Activated T-cell treated with anti-CD3 and anti-CD28 coated beads for 4 hours (primary cell): ENCODE results near the gene NOVA1.
"Not testable (repeated sequence)": the region's sequence is repeated elsewhere in the genome, so short reads cannot be mapped to it uniquely, and the experiment has no call there.

Source experiments
- DNase-seq: peaks from one replicate; pipeline ENCODE4 v3.0.0-alpha.2; 2020

The NOVA1 gene, protein sequence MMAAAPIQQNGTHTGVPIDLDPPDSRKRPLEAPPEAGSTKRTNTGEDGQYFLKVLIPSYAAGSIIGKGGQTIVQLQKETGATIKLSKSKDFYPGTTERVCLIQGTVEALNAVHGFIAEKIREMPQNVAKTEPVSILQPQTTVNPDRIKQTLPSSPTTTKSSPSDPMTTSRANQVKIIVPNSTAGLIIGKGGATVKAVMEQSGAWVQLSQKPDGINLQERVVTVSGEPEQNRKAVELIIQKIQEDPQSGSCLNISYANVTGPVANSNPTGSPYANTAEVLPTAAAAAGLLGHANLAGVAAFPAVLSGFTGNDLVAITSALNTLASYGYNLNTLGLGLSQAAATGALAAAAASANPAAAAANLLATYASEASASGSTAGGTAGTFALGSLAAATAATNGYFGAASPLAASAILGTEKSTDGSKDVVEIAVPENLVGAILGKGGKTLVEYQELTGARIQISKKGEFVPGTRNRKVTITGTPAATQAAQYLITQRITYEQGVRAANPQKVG

GRCh38 chr14:26597589-26598080 lies at the start of gene NOVA1:
TSS of gene NOVA1 (minus strand) at chr14:26598033. CDS start at chr14:26597436, 597 bp downstream.
- no peak for DNase-seq

DNA sequence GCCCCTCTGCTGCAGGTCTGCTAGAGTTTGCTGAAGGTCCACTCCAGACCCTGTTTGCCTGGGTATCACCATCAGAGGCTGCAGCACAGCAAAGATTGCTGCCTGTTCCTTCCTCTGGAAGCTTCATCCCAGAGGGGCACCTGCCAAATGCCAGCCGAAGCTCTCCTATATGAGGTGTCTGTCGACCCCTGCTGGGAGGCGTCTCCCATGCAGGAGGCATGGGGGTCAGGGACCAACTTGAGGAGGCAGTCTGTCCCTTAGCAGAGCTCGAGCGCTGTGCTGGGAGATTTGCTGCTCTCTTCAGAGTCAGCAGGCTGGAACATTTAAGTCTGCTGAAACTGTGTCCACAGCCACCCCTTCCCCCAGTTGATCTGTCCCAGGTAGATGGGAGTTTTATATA lies 47.2 kb upstream of the NOVA1 start:
- not testable (repeated sequence) for DNase-seq

DNA sequence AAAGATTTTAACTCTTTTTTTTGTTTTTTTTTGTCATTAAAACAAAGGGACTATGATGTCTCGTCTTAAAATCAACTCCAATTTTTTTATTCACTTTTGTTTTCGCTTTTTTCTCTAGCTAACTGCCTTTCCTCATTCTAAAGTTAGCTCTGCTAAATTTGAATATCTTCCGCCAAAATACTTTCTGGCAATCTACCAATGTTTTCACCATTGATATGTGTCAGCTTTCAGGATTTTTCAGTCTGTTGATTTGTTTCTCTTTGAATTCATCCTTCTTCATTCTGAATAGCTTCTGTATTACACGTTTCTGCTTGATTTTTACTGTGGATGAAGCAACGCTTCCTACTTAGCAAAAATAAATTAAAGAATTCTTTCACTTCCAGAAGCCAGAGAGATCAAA lies 38.7 kb upstream of the NOVA1 start:
- no peak for DNase-seq

GRCh38 chr14:26634946-26635345 lies 37.1 kb upstream of the NOVA1 start:
- DNase-seq: not testable (repeated sequence)

- no peak for DNase-seq
Observed at GRCh38 chr14:26626256-26626655, 28.4 kb upstream of the NOVA1 start.

DNA sequence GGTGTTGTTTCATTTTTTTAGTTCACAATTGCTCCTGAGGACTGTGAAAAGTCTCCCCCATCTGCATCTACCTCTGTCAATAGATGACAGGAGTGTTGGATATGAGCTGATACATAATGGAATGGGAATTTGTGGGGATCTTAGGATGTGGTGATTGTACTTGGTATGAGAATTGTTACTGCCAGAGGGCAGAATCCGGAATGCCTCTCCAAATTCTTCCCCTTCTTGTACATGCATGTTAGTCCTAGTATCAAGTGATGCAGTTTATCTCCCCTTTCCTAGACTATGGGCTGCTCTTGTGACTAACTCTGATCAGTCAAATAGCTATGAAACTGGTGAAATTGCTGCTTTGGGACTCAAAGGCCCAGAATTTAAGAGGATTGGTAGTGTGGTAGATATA lies 24.8 kb upstream of the NOVA1 start:
- DNase-seq: no peak

DNA sequence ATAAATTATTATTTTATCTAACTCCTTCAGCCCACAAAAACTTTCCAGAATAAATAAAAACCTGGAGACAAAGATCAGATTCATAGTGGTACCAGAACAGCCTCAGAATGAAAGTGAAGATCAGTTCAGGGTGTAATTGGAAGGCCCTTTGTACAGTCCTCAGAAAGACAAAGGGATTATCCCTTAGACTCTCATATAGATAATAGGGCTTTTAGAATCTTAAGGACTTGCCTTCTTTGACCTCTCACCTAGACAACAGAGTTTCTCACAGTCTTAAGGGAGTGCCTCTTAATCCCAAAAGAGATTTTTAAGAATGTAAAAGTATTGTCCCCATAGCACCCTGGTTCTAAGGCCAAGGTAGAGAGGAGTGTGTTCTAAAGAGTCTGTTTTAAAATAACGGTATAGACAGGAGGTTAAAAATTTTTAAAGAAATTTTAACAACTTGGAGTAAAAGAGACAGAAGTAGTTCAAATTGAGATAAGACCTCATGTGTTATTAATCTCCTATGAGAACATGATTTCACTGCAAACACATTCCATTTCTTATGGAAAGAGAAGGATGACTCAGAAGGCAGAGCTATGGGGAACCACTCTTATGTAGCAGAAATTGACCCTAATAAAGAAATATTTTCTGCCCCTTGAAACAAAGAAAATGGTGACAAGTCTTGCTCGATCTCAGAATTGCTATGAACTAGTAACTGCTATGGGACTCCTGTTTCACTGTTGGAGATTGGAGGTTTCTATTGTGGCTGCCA lies 24.2 kb upstream of the NOVA1 start:
- DNase-seq: no peak

DNA sequence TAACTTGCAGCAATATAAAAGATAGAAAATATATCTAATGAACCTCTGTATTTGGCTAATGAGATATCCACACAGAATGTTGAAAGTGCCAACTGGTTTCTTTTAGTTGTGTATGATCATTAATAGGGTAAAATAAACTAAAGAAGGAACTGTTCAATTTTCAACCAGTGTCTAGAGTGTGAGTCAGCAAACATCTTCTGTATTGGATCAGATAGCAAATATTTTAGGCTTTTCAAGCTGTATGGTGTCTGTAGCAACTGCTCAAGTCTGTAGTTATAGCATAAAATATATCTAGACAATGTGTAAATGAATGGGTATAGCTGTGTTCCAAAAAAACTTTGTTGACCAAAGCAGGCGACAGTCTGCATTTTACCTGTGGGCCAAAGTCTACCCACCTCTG lies 23.5 kb upstream of the NOVA1 start:
- no peak for DNase-seq

DNA sequence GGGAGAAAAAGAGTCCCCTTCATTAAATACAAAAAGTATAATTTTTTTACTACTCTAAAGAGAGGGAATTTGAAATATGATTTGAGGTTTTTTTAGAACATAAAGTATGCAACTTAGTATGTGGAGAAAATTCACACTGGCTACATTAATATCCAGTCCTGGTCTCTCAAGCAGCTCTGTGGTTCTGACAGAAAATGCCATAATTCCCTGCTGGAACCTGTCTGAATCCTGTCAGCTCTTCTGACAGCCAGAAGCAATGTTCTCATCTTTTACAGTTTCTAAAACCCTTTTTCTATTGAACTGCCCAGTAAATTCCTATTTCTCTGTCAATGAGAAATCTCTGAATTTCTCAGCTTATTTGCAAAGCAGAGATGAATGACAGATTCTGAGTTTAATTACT lies 13.4 kb upstream of the NOVA1 start:
- DNase-seq: no peak

GRCh38 chr14:26606729-26607312 lies 9.0 kb upstream of the NOVA1 start:
- no peak for DNase-seq

- DNase-seq: no peak
Observed at GRCh38 chr14:26605602-26606001, 7.8 kb upstream of the NOVA1 start.

DNA sequence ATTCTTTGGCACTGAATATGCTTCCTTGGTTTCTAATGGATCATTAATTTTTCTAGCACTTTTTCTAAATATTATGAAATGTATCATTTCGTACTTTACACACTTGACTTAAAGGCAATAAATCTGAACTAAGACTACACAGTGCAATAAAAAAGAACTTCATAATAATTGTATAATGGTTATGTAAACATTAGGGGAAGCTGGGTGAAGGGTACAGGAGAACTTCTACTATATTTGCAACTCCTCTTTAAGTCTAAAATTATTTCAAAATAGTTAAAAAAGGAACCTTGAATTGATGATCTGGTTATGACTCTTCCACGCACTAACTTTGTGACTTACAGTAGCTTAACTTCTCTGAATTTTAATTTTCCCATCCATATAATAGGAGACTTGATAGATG lies 5.1 kb upstream of the NOVA1 start:
- no peak for DNase-seq

GRCh38 chr14:26601856-26602255 lies 4.0 kb upstream of the NOVA1 start:
- DNase-seq: no peak

DNA sequence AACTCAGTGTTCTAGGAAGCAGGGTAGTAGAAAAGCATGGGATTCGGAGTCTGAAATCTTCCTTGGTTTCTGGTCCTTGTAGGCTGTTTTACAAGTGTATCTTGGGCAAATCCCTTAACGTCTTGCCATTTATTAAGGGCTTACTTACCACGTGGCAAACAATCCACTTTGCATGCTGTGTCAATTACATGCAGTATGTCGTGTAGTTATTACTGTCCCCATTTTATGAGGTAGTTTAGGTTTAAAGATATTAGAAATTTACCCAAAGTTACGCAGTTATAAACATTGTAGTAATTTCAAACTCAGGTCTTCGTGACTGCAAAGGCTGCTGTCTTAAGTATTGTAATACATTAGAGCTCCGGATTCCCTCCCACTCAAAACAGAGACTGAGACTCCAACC lies 1.5 kb upstream of the NOVA1 start:
- no peak for DNase-seq

DNA sequence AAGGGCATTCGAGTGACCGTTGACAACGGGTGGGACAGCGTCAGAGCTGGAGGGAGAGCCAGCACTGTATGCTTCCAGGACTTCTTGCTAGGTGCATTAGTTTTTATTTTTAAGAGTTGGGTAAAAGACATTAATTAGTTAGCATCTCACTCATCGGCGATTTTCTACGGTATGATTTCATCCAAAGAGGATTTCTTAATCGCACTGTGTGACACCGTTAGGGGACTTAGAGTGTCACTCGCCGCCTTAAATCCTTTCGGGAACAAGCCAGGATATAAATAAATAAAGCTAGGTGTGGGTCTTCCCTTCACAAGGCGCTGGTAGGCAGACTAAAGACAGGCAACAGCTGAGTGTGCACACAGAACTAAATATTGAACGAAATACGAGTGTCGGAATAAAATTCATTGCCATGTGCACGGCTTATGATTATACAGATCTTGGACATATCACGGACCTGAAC lies 869 bp upstream of the NOVA1 start:
- no peak for DNase-seq

DNA sequence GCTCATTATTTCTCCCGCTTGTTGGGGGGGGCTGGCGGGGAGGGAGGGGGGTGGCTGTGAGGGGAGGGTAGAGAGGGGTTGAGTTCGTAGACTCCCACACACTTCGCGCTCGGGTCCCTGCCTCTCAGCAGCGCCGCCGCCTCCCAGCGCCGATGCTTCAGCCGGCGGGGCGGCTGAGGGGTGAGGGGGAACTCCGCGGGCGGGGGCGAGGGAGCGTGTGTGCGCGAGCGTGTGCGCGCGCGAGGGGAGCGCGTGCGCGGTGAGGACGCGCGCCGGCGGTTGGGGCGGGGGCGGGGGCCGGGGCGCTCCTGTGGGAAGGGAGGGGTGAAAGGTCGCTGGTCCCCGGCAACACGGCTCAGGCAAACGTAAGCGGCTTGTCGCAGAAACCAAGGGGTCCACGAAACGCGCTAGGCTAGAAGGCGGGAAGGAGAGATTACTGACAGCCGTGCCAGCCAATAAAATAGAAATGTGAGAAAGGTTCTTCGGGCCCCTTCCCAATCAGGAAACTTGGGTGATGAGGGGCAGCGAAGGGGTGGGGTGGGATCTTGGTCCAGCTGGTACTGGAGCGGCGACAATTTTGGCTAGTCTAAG lies 343 bp upstream of the NOVA1 start:
- DNase-seq: no peak

DNA sequence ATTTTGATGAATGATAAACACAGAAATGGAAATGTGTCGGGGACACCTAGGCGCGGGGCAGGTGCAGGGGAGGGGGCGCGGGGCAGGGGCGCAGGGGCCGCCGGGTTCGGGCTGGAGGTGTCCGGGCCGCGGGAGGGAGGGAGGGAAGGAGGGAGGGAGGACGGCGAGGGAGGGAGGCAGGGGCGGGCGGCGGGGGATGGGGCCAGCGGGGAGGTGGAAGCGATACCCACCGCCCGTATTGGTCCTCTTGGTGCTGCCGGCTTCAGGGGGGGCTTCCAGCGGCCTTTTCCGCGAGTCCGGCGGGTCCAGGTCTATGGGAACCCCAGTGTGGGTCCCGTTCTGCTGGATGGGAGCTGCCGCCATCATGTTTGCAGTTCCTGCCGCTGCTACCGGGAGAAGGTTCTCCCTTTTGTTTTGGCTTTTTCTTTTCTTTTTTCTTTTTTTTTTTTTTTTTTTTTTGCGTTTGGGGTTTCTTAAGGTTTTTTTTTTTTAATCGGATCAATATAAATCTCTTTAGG lies 703 bp downstream of the NOVA1 start:
- DNase-seq: no peak

DNA sequence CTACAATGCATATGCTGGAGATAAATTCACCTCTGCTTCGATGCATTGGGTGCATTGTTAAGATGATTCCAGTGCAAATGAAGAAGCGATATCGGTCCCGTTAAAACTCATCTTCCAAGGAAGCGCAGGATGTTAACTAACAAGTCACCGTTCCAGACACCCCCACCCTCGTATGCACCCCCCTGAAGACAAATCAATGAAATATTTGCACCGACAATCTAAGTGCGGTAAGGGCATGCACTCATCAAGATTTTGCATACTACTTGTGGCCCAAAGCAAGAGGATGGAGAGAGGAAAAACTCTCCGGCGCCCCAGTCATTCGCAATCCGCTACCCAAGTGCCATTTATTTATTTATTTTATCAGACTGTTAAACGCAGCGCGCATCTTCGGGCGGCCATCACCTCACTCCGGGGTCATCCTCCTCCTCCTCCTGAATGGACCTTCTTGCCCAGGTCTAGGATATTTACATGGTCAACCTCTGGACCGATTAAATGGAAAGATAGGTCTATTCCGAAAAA lies 1.2 kb downstream of the NOVA1 start:
- DNase-seq: no peak

GRCh38 chr14:26595926-26596542 lies 1.8 kb downstream of the NOVA1 start:
- no peak for DNase-seq

DNA sequence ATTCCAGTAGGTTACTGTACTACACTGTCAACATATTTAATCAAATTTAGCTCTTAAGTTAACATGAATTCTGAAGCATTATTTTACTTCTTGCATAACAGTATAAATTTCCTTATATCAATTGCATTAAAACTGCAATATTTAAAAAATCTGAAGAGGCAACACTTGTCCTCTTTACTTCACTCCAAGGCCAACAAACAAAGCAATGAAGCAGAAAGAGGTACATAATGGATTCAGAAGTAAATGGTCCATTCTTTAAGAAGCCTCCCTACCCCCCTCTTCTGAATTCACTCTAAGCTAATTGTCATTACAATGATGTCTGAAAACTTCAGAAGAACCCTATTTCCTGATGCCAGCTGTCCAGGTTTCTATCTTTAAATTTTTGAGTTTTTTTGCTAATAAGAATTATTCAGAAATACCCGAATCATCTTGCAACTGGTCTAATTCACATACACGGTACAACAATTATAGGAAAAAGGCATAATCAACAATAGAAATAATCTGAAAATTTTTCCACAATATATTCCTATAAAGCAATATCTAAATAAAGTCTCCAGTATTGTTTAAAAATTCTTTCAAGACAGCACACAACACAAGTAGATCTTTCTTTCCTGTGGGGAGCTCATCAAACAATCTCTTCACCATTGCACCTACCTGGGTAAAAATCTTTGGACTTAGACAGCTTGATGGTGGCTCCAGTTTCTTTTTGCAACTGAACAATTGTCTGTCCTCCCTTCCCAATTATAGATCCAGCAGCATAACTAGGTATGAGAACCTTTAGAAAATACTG lies 2.9 kb downstream of the NOVA1 start:
- no peak for DNase-seq

GRCh38 chr14:26594148-26594547 lies 3.7 kb downstream of the NOVA1 start:
- no peak for DNase-seq
